ENCODE data around the gene GET4. TPM values are rescaled to one million over a fixed set of nuclear protein-coding genes. Genes with fewer than 3 reads are reported as not detected.

GET4 gene
- total and polyA plus RNA-seq, 2 of the 13 experiments (the other 11 are each of a cell fraction or from before 2014, with no cell fraction given): 28.2 to 35.2 TPM

DNA sequence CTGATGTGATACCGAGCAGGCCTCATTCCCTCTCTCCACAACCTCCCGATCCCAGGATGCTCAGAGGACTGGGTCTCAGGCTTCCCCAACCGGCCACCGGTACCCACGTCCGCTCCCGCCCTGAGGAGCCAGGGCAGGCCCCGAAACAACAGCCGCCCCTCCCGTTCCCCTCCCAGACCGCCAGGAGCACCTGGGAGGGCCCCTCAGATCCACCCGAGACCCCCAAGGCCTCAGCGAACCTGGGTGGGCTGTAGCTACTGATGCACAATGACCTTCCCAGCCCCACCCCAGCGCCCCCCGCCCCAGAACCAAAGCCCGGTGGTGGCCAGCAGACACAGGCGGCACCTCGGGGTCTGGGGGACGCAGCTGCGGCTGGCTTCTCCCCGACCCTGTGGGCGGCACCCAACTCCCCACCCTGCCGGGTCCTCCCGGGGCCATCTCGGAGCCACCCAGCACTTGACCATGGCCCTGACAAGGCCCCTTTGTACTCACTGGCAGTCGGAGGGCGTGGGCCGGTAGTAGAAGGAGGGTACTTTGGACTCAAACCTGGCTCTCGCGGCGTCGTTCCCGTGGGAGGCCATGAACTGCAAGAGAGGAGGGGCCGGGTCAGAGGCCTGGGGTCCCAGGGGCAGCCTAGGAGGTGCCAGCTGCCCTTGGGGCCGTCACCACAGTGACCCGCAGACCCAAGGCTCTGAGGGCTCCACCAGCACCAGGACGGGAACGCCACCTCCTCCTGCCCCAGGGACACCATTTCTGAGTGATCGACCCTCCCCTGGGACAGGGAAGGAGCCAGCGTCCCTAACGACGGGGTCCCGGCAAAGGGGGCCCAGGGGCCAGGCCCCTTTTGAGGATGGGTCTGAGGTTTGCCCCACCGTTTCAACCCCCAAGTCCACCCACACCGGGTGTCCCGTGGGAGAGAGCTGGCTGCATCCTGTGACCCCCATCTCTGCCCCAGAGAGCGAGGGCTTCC, 50.0 kb downstream of the GET4 start (continued):
- TF ChIP-seq ZBTB46 (CRISPR knock-in tag; IDR thresholded peaks at IDR 0.05; ENCODE audit: borderline replicate concordance): no peak
- peak; percentile 43; the same call in 1 of the 2 replicates for TF ChIP-seq ZNF263 (CRISPR knock-in tag; IDR thresholded peaks at IDR 0.05)
- TF ChIP-seq, protein P1, sequence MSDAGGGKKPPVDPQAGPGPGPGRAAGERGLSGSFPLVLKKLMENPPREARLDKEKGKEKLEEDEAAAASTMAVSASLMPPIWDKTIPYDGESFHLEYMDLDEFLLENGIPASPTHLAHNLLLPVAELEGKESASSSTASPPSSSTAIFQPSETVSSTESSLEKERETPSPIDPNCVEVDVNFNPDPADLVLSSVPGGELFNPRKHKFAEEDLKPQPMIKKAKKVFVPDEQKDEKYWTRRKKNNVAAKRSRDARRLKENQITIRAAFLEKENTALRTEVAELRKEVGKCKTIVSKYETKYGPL (CRISPR knock-in tag; IDR thresholded peaks at IDR 0.05): no peak
- peak; percentile 90 for TF ChIP-seq MED13 (CRISPR knock-in tag; IDR thresholded peaks at IDR 0.05)
- TF ChIP-seq CREM (IDR thresholded peaks at IDR 0.05): peak; percentile 61; the same call in 1 of the 2 replicates
- no peak for TF ChIP-seq CREM (CRISPR knock-in tag; IDR thresholded peaks at IDR 0.05)
- no peak for TF ChIP-seq CENPBD1 (CRISPR knock-in tag; IDR thresholded peaks at IDR 0.05; ENCODE audit: borderline replicate concordance, low read depth)
- TF ChIP-seq ZNF564 (CRISPR knock-in tag; IDR thresholded peaks at IDR 0.05): no peak
- TF ChIP-seq NCOA2 (CRISPR knock-in tag; IDR thresholded peaks at IDR 0.05): peak; percentile 79
- TF ChIP-seq ZBTB2 (CRISPR knock-in tag; IDR thresholded peaks at IDR 0.05; ENCODE audit: low read depth): no peak
- no peak for TF ChIP-seq ZNF3 (CRISPR knock-in tag; IDR thresholded peaks at IDR 0.05)
- no peak for TF ChIP-seq XBP1 (CRISPR knock-in tag; IDR thresholded peaks at IDR 0.05)
- peak; percentile 34 for TF ChIP-seq HNRNPLL (IDR thresholded peaks at IDR 0.05; ENCODE audit: low read depth, low read length, poor library complexity, severe bottlenecking)
- peak; percentile 28; the same call in 1 of the 2 replicates for TF ChIP-seq PITX1 (CRISPR knock-in tag; IDR thresholded peaks at IDR 0.05)
- no peak; the same call in 1 of the 2 replicates for TF ChIP-seq SOX13 (IDR thresholded peaks at IDR 0.05)
- peak in 1 of 2 experiments; percentile 82; a peak in 2 of 4 replicates for TF ChIP-seq SOX13 (CRISPR knock-in tag; conservative IDR thresholded peaks at IDR 0.05 in 1 of 2, IDR thresholded peaks at IDR 0.05 in 1 of 2)
- TF ChIP-seq ZSCAN25 (CRISPR knock-in tag; IDR thresholded peaks at IDR 0.05): peak; percentile 41; the same call in 1 of the 2 replicates
- TF ChIP-seq ZNF703 (CRISPR knock-in tag; IDR thresholded peaks at IDR 0.05; ENCODE audit: borderline replicate concordance): no peak; the same call in 1 of the 2 replicates
- TF ChIP-seq, protein P2, sequence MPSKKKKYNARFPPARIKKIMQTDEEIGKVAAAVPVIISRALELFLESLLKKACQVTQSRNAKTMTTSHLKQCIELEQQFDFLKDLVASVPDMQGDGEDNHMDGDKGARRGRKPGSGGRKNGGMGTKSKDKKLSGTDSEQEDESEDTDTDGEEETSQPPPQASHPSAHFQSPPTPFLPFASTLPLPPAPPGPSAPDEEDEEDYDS (CRISPR knock-in tag; IDR thresholded peaks at IDR 0.05): no peak
- TF ChIP-seq ZKSCAN8 (CRISPR knock-in tag; IDR thresholded peaks at IDR 0.05; ENCODE audit: borderline replicate concordance): no peak; the same call in 1 of the 2 replicates
- TF ChIP-seq, protein P3, sequence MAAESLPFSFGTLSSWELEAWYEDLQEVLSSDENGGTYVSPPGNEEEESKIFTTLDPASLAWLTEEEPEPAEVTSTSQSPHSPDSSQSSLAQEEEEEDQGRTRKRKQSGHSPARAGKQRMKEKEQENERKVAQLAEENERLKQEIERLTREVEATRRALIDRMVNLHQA (CRISPR knock-in tag; IDR thresholded peaks at IDR 0.05): no peak
- TF ChIP-seq YEATS2 (CRISPR knock-in tag; IDR thresholded peaks at IDR 0.05; ENCODE audit: borderline replicate concordance): peak; percentile 27; the same call in 1 of the 2 replicates
- no peak for TF ChIP-seq SRF (IDR thresholded peaks at IDR 0.05; ENCODE audit: low read depth, low read length)
- no peak for TF ChIP-seq SMARCE1 (IDR thresholded peaks at IDR 0.05; ENCODE audit: borderline replicate concordance)
- no peak for TF ChIP-seq SETDB1 (CRISPR knock-in tag; IDR thresholded peaks at IDR 0.05; ENCODE audit: borderline replicate concordance)

Data from HepG2 (cell line).